Stimulated activated CD8-positive, alpha-beta memory T cell treated with anti-CD3 and anti-CD28 coated beads, Interleukin-4, amount 100 ng/mL, for 4 hours (primary cell): ENCODE data around the gene PCDH9.

Experiments used
- DNase-seq, 2 donors: peaks; one replicate each; pipeline ENCODE4 v3.0.0-alpha.2; 2020; ENCODE audit warnings: low read depth in 2 of 2, low spot score in 1 of 2

The PCDH9 gene

DNA sequence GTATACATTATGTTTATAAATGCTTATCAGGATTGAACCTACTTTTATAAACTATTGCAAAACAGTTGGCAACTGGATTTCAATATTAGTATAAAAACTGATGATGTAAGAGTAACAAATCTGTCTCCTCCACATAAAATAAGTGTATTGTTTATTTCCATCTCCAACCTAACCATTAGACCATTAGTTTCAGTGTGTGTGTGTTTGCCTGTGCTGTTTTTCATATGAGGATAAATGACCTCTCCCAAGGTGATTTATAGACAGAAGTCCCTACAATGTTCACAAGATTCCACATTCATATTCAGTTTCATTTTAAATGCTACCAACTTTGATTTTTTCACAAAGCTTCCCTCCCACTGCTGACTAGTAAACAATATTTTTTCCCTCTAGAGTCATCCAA, 871.6 kb downstream of the PCDH9 start:
- DNase-seq, result no peak

DNA sequence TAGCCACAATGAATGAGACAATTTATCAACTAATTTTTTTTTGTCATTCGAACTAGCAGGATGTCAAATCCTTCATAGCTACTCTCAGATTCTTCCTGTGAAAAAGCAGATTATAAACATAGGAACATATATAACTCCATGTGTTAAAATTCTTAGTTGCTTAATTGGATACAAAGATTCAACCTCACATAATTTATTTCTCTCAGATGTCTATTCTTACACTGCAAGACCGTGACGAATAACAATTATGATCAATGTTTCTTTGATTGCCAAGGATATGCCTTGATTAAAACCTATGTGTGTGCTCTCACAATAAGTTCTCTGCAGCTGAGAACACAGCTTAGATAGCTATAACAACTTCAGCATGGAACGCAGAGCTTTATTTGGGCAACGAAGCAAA, 872.7 kb downstream of the PCDH9 start:
- no peak for DNase-seq

DNA sequence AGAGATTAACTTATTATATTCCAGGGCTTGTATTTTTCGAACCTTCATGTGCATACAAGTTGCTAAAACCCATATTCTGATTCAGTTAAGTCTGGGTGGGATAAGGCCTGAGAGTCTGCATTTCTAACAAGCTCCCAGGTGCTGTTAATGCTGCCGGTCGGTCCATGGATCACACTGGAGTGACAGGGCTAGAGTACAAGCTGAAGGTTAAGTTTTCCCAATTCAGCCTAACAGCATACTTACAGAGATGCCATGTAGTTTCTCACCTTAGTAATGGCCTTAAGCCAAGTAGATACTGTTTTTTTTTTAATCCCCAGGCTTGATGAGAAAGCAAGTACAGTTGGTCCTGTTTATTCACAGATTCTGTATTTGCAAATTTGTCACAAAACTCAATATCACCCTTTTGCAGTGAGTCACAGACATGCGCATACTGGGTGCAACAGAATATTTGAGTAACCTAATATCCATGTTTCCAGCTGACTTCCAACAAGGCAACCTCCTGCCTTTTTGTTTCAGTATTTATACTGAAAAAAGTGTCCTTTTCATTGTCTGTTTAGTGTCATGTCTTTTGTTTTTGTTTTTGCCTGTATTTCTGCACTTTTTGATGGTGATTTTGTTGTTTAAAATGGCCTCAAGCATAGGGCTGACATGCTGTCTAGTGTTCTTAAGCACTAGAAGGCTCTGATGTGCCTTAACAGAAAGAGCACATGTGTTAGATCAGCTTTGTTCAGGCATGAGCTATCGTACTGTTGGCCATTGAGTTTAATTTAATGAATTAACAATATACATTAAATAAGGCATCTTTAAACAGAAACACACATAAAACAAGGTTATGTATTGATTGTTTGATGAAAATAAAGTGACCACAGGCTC, 875.0 kb downstream of the PCDH9 start:
- DNase-seq, result no peak

DNA sequence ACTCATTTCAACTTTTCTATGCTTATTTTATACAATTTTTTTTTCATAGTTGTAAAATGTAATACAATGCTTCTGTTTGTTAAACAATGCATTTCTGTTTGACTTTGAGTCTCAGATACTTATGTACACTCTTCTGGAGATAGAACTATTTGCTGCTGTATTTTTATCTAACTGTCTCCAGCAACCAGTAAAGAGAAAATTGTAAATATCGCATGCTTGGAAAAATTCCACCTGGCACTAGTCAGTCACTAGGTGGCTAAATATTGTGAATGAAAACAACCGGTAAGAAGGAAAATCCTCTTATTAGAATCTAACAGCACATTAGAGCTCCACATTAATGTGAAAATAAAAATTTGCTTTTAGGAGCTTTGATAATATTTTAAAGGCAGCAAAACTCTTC, 876.5 kb downstream of the PCDH9 start:
- DNase-seq, result no peak

DNA sequence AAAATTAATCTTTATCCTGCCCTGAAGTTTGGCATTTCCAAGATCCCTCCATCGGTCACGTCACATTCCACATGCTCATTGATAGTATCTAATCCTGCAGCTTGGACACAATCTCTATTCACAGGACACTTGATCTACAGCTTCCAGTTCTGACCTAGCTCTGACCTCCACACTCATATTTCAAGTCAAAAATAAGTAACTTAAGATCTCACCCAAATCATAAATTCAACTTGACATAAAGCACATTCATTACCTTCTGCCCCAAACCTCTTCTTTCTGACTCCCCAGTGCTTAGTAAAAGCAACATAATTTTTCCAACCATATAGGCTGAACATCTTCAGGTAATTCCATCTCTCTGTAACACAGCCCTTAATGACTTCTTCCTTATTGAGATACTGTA, 880.2 kb downstream of the PCDH9 start:
- DNase-seq, result no peak

DNA sequence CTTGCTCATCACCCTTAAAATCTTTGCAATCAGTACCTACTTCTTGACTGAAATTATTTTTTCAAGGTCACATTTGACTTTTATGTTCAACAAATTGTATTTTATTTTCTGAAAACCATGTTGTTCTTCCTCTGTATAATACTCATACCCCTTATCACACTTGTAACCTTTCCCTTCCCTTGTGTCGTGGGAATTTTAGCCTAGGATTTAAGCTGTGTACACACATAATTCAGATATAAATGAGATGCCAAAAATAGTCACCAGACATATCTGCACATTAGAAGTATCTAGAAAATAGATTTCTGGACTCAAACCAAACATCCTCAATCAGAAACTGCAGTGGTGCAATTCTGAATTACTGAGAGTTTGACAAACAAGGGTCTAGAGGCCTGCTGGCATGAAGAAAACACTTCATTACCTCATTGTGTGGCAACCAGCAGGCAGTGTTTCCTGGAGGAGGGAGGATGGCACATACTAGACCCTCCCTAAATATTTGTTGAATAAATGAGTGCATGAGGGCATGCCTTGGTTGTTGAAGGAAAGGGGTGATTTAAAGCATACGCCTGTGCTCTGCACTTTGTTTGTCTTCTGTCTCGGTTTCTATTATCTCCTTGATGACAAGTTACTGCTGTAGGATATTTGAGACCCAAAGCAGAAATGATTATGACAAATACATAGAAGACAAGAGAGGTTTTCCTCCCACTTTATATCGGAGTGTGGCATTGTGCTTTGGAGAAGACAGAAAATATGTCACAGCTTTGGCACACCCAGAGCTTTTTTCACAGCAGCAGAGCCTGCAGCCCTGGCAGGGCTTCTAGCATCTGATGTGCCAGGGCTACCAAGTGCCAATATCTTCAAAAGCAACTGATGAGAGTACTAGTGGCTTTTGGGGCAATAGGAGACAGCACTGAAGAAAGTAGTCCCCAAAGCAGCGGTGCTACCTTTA, 881.1 kb downstream of the PCDH9 start:
- no peak for DNase-seq

DNA sequence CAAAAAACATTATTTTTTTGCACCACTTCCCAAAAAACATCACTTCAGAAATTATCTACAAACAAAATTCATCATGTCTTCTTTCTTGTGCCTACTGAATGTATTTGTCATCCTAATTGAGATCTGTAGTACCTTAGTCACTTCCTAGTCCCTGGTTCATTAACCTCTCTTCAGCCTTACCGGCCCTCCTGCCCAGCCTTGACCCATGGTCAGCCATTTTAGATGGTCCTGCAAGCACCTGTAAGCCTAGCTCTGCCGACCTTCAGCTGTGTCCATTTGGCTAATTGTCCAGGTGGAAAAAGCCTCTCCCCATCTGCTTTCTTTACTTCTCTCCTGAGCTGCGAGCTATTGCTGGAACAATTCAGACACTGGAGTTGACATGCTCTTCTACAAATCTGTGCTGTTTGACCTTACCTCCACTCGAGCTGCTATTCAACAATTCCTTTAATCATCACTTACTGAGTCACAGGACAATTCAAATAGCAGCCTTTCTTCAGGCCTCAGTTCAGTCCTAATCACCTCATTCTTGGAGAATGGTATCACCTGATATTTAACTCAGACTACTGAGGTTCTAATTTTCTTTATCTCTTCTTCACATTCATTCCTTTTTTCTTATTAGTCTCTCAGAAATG, 882.5 kb downstream of the PCDH9 start:
- DNase-seq, result no peak

DNA sequence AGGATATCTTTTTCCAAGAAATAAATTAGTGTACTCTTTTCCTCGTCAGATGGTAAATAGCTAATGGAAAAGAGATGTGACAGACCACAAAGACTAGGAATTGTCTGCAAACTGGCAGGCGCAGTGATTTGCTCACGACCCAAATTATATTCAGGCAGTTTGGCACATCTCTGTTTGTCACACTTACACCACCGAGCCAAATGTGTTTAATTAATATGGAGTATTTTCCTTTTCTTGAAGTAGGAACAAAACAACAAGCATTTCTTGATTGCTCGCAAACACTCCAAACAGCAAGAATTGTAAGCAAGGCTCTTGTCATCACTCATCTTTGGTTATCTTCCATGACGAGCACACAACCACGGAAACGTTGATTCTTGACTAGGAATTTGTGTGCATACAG, 884.2 kb downstream of the PCDH9 start:
- DNase-seq, result no peak

DNA sequence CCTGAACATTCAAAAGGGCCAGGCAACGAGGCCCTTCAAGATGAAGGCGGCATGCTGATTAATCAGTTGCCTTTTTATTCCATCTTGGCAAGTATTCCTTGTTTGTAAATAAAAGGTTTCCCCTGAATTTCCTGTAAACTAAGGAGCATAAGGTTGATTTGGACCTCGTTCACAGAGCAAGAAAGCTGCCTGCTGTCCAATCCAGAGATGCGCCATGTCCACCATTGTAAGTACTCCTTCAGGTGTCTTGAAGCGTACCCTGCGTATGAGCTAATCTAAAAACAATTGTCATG, 884.7 kb downstream of the PCDH9 start:
- DNase-seq, result no peak

DNA sequence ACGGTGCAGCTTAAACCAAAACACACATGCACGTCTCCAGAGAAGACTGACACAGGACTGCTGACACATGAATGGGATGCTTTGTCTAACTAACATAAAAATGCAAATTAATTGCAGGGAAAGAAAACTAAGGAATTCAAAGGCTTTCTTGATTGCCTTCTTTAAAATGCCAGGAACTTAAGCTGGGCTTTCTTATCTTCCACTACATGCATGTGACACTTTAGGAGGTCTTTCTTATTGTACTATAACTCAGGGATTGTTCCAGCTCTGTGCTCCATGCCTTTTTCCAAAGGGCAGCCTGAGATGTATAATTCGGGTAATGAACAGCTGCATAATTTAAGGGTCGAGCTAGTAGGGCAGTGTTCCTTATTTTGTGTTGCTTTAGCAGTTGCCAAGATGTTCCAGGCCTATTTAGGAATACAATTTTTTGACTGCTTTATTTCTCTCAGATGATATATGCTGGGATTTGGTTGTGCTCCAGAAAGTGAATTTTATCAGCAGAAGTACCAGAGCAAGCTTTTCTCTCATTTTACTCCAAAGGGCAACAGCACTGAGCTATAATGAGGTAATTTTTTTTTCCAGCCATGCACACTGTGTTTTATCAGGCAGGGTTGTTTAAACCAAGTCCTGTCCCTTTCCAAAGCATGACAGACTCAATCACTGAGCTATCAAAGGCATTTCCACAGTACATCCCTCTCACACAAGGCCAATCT, 885.2 kb downstream of the PCDH9 start:
- DNase-seq, result no peak

DNA sequence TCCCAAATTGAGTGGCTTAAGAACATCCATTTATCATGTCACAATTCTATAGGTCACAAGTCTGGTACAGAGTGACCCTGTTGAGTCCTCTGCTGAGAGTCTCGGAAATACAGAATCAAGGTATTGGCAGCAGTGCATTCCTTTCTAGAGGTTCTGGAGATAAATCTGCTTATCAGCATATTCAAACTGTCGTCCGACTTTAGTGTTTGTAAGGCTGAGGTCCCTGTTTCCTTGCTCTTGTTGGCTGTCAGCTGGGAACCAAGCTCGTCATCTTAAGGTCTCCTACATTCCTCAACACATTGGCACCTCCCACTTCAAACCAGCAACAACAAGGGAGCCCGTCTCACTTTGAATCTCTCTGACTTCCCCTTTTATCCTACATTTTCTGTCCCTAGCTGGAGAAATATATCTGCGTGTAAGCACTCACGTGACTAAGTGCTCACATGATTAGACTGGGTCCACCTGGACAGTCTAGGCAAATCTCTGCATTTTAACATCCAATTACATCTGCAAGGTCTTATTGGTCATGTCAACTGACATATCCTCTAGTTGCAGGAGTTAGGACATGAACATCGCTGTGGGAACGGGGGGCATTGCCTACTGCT, 886.8 kb downstream of the PCDH9 start:
- DNase-seq, result no peak

DNA sequence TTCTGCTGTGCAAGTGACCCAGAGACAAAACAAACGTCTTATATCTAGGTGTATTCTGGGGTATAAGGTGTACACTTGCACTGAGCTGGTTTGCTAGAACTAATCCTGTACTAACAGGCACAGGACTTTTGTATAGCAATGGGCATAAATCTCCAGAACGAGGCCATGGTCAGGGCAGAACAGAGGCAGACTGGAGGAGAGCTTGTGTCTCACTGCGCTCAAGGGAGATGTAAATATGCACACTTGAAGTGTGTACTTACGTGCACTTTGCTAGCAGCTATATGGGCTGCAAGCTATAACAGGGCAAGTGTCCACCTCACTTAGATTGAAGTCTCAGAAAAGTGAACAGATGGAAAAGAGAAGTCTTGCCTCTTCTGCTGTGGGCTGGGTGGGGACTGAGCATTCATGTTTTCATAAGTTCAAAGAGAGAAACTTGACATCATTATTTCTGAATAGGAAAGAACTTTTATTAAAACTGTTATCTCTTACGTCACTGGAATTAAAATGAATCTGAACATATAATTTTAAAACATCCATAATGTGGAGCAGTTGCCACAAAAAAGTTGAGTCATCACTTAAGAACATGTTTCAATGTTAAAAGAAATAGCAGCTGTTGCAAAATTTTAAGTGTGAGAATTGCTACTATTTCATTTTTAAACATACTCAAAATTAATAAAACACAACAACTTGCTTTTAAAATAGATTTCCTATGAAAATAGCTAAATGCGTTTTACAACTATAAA, 888.3 kb downstream of the PCDH9 start:
- DNase-seq, result no peak

DNA sequence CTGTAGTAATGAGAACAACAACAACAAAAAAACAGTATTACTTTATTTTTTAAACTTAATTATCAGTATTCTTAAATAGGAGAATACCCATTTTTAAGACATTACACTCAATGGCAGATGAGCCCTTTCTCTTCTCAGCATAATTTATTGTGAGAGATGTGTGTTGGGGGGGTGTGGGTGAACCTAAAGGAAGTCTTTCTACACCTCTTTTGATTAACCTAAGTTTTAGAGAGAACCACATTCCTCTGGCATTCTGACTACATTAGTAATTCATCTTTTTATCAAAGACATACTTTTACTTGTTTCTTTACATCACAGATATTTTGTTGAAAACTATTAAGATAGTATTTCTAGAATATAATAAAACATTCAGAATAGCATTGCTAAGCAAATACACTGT, 890.9 kb downstream of the PCDH9 start:
- no peak for DNase-seq

DNA sequence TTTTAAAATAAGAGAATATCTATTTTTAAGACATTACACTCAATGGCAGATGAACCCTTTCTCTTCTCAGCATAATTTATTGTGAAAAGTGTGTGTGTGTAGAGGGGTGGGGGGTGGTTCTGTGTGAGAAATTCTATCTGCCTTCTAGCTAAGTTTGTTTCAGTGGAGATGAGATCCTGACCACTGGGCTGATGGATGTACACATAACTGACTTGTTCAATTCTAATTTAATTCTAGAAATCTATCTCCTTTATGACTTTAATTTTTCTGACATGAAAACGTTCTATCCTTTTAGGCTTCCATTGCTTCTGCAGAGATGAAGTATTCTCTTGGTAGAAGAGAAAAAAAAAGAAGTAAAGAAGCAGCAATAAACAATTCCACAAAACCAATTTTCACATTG, 891.6 kb downstream of the PCDH9 start:
- no peak for DNase-seq

DNA sequence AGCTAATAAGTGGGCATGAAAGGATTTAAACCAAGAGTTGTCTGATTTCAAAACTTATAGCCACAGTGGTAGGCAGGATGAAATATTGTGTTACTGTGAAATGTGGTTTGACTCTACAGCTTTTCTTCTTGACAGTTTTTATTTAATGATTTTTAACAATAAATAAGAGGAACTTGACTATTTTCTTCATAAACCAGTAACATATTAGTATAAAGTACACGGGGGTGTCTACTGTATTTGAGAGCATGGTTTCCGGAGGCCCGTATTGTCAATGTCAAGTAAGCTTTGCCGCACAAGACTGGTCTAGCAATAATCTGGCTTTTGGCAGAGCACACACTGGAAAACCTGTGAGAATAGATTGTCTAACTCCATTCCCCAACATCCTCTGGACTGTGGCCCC, 894.5 kb downstream of the PCDH9 start:
- no peak for DNase-seq

DNA sequence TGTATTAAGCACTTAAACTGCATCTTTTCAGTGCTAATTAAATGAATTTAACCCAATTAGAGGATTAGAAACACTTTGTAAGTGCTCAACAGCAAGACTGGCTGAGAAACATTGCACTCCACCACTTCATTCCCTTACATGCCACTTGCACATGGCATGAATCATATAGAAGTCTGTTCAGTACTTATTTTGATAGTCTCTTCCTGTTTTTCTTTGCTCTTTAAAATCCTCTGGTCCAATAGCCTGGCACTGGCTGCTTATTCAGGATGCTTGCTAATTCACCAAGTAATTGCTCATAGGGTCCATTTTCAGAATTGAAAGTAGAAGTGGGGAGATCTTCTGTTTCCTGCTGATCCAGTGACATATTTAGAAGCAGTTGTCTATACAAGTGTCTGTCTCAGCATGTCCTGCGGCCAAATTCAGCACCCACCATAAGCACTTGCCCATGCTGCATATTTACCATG, 900.1 kb downstream of the PCDH9 start:
- DNase-seq, result no peak

DNA sequence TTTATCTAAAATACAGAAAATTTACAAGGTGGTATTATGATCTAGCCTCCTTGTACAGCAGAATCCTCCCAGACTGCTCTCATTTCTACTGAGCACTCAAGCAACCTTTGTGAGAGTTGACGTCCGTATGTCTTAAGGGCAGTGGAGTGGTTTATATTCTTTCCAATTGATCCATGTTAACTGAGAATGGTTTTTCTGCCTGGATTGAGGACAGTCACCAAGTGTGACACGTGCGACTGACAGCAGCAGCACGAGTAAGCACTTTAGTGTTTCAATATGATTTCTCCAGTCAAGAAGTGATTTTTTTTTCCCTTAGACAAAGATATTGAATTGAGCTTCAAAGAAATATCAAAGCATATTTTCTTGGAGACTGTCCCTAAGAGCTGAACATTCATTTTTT, 901.7 kb downstream of the PCDH9 start:
- DNase-seq, result no peak

DNA sequence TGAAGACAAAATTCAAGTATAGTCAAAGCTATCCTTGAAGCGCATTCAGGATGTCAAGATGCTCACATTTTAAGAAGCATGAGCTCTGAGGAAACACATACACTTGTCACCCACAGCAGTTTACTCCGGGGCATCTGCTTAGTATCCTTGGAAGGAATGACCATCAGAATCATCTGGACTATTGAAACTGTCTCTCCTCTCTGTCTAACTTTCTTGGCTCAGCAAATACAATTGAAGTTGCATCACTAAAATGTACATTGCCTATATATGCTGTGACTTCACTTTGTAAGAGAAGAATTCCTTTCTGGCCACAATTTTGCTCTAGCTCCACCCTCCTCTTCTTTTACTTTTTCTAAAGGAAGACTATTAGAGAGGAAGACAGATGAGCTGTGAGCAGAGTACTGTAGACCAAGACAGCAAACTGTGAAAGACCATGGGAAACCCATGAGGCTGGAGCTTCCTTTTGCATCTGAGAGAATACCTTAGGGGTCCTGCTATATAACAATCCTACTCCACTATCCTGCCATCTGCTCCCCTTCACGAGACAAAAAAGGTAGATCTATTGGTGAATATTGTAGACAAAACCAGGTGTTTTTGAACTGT, 906.3 kb downstream of the PCDH9 start:
- DNase-seq, result no peak

DNA sequence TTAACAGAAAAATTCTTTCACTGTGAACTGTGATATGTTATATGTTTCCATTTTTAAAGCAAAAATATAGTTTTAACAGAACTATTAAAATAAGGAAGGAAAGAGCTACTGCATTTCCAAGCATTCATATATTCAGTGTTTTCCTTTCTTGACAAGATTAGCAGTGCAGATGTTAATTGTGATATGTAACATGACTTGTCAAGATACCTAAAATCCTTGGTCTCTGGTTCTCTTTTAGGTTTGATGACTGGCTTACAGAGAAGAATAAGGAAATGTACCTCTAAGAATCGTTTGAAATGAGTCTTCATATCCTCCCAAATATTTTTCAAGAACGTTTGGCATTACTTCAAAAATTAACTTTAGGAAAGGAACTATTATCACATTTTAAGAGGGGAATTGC, 907.2 kb downstream of the PCDH9 start:
- DNase-seq, result no peak
